NCI-H2081 (cell line): ENCODE results near the gene MAP3K3.
"Not testable (repeated sequence)": the region's sequence is repeated elsewhere in the genome, so short reads cannot be mapped to it uniquely, and the experiment has no call there.

Experiments used
- DNase-seq, 2 experiments: peaks; one replicate each; lab custom pipeline; 2025; lab: John Stamatoyannopoulos, UW

Gene MAP3K3

DNA sequence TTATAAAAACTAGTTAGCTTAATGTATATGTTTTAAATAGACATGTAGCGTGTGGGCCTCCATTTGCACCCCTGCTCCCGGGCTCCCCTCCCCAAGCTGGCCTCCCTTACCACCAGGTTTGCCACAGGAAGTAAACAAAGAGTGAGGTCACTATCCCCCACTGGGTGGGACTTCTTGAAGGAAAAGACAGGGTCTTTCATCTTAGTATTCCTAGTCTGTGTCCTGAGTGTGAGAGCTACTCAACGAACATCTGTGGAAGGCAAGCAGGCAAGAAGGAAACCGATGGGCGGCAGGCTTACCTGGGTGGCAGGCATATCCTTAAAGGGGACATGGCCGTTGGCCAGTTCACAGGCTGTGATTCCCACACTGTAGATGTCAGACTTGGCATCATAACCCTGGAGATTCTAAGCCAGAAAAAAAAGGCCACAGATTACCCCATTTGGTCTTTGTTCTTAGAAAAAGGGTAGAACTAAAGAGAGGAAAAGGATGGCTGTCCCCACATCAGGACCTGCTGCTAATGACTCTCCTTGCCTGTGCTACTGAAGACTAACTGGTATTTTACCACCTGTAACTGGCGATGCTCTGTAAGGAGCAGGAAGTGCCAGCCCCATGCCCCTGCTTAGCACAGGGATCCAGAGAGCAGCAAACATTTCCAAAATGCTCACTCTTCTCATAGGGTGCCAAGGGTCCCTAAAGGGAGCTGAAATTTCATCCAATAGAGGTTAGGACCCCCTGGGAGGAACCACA is 84.3 kb downstream of the MAP3K3 start:
- no peak for DNase-seq

- DNase-seq, result no peak
These were observed 84.9 kb downstream of the MAP3K3 start for GRCh38 chr17:63707151-63707550.

- no peak for DNase-seq
These were observed 86.9 kb downstream of the MAP3K3 start for GRCh38 chr17:63709110-63709509.

DNA sequence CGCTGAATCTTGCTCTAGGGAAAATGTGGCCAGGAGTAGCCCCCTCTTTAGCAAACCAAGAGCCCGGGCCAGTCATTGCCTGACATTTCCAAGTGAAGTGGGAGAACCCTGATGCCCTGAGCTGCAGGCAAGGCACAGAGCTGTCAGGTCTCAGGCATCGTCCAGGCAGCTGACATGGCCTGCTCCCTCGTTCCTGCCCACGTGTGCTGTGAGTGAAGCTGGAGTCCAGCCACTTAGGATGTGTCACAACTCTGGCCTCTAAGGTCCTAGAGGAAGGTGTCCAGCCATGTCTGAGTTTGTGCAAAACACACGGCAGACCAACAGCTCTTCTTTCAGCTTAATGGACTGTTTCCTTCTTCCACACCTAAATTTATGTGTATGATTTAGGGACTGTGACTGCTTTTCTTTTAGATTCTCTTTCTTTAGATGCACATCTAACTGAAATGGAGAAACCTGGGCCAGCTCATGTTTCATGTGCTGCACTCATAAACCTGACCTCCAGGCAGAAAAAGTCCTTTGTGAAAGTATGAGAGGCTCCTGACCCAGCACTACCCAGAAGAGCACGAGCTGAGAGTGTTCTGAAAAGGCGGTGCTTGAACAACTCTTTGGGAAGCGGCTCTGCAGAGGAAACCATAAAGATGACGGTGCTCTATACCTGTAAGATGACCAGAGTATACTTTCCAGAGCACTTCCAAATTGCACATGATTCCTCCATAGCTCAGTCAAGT is 92.5 kb downstream of the MAP3K3 start:
- no peak for DNase-seq

- DNase-seq, result no peak
These were observed 94.2 kb downstream of the MAP3K3 start for GRCh38 chr17:63716426-63716825.

DNA sequence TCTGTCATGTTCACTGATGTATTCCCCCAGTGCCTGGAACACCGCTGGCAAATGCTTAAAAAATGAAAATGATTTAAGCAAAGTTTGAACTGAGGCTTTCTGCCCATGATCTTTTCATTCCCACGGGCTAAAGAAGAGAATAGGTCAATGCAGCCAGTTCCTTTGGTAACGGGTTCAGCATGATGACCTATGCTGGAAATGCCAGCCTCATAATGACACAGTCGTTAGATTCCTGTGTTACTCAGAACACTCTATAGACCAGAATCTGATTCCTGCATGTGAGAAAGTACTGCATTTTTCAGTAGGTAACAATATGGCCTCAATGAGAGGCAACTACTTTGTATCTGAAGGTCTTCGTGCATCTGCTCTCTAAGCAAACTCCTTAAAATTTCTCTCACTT is 96.8 kb downstream of the MAP3K3 start:
- DNase-seq, result no peak

- DNase-seq, result not testable (repeated sequence)
These were observed 98.0 kb downstream of the MAP3K3 start for GRCh38 chr17:63720194-63720593.

DNA sequence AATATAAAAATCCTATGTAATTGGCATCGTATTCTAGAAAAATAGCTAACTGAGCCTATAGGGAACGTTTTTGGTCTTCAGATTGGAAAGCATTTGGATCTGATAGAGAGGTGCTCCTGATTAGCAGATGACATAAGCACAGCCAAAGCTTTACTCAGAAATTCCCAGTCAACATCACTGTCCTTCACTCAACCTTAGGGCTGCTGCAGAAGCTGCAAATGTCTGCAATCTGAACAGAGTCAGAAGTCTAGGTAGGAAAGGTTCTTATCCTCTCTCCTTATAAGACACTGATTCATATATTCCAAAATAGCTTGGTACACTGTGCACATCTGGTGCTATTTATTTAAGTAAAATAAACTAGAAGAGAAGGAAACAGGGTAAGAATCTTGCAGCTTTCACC is 100.2 kb downstream of the MAP3K3 start:
- DNase-seq, result no peak

DNA sequence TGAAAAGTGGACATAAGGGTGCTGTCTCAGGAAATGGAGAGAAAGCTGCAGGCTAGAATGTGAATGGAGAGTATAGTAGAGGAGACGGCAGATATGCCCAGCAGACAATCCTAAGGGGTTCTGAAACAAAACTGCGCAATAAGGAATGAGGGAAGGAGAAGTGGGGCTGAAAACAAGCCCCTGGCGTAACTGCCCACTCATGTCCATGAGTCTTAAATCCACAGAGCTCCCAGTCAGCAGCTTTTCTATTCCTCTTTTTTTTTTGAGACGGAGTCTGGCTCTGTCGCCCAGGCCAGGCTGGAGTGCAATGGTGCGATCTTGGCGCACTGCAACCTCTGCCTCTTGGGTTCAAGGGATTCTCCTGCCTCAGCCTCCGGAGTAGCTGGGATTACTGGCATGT is 113.5 kb downstream of the MAP3K3 start:
- no peak for DNase-seq

GRCh38 chr17:63740464-63741142 is 118.4 kb downstream of the MAP3K3 start:
- peak in 1 of 2 experiments; percentile 22 for DNase-seq

DNA sequence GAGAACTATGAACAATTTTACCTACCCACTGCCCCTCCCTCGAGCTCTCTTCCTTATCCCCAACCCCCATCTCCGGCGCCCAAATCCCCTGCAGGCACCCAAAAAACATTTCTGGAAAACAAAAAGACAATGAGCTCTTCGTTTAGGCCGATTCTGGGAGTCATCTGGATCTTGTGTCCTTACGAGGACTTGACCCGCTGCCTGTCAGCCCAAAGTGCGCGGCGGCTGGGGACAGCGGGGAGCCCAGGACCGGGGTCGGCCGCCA is 118.9 kb downstream of the MAP3K3 start:
- DNase-seq, result peak in 1 of 2 experiments; percentile 58

DNA sequence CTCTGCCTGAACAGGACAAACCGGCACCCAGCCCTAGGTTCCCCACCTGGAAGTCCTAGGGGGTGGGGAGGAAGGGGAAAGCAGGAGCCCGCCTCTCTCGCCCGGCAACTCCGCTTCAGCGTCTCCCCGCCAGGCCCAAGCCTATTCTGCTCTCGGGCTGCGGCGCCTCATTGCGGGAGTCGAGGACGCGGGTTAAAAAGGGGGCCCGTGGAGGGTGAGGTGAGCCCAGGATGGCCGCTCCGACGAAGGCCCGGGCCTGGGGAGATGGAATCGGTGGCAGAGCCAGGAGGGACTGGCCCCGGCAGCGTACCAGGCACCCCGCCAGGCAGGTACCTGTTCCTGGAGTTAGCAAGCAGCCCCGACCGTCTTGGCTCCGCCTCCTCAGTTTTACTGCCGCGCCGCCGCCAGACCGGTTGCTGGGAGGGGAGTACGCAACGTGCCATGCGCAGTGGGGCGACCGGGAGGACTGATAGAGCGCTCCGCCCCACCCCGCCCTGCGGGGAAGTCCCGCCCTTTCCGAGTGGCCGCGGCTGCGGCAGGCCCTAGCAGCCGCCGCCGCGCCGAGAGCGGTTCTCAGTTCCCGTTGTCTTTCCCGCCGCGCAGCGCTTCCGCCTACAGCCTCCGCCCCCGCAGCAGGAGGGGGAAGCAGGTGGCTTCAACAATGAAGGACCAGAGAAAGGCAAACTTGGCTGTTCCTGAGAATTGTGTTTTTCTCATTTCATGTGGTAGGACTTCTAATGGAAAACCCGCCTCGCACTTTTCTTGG is 119.4 kb downstream of the MAP3K3 start, which contains the start of gene STRADA:
Gene STRADA, minus strand, starts transcription at position 392 of the 766 bp plus-strand sequence. CDS start 13,430 bp downstream, outside the sequence.
- peak; percentile 100 for DNase-seq
